ENCODE measurements around the gene FGFBP1. TPM values are rescaled to one million over a fixed set of nuclear protein-coding genes. Genes with fewer than 3 reads are reported as not detected.

The FGFBP1 gene
- polyA plus RNA-seq, 1 experiment = not detected

DNA sequence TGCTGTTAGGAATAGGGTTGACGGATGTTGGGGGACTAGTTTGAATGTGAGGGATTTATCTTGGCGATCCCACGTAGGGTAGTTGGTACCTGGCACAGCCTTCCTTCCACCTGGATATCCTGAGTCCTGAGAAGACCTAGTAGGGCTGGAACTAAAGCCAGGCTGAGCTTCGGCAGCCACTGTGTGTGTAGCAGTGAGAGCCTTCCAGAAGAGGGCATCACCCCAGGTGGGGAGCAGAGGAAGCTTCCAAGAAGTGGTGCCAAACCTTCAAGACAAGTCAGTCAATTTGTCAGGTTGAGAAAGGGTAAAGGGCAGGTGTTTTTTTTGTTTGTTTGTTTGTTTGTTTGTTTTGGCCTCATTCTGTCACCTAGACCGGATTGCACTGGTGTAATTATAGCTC lies 25.6 kb upstream of the FGFBP1 start:
- Histone ChIP-seq H3K36me3 (ENCODE audit: control insufficient read depth, insufficient read depth, low read length) (no peaks in the 10 kb centered on the region), H3K4me3 (ENCODE audit: low read depth, low read length) (no peak overlapping the region), H3K27me3 (ENCODE audit: control insufficient read depth, insufficient read depth, low read length) (peaks cover 6% of the 10 kb centered on the region)
- no peak for TF ChIP-seq CTCF (IDR thresholded peaks at IDR 0.05; ENCODE audit: insufficient read depth, low read depth, low read length)
- ChIA-PET CTCF (interaction anchor here (0.6 to 4.4 kb wide), 9 partner anchors 8 to 159 kb away, joined by 3 to 38 read pairs (median 3); no protein-coding TSS in a partner anchor), POLR2A (no interaction called here)
- DNase-seq (ENCODE audit: low read depth) = no peak

GRCh38 chr4:15963576-15963975 lies 25.0 kb upstream of the FGFBP1 start:
- no peak for TF ChIP-seq CTCF (IDR thresholded peaks at IDR 0.05; ENCODE audit: insufficient read depth, low read depth, low read length)
- Histone ChIP-seq H3K27me3 (ENCODE audit: control insufficient read depth, insufficient read depth, low read length) (peaks cover 6% of the 10 kb centered on the region), H3K4me3 (ENCODE audit: low read depth, low read length) (no peak overlapping the region), H3K36me3 (ENCODE audit: control insufficient read depth, insufficient read depth, low read length) (no peaks in the 10 kb centered on the region)
- no peak for DNase-seq (ENCODE audit: low read depth)
- ChIA-PET POLR2A (no interaction called here), CTCF (interaction anchor here (0.6 to 4.4 kb wide), 9 partner anchors 23 to 301 kb away, joined by 3 to 38 read pairs (median 4); no protein-coding TSS in a partner anchor)

- TF ChIP-seq CTCF (IDR thresholded peaks at IDR 0.05; ENCODE audit: insufficient read depth, low read depth, low read length) = peak; percentile 58
- CTCF ChIA-PET = interaction anchor here (0.6 to 4.4 kb wide), 10 partner anchors 23 to 301 kb away, joined by 3 to 38 read pairs (median 4); no protein-coding TSS in a partner anchor
These were observed 24.5 kb upstream of the FGFBP1 start, which contains the start of gene FGFBP2 for GRCh38 chr4:15963001-15963451. Gene FGFBP2, minus strand, starts transcription at chr4:15963175. Its CDS starts 46 bp downstream, at chr4:15963129.

DNA sequence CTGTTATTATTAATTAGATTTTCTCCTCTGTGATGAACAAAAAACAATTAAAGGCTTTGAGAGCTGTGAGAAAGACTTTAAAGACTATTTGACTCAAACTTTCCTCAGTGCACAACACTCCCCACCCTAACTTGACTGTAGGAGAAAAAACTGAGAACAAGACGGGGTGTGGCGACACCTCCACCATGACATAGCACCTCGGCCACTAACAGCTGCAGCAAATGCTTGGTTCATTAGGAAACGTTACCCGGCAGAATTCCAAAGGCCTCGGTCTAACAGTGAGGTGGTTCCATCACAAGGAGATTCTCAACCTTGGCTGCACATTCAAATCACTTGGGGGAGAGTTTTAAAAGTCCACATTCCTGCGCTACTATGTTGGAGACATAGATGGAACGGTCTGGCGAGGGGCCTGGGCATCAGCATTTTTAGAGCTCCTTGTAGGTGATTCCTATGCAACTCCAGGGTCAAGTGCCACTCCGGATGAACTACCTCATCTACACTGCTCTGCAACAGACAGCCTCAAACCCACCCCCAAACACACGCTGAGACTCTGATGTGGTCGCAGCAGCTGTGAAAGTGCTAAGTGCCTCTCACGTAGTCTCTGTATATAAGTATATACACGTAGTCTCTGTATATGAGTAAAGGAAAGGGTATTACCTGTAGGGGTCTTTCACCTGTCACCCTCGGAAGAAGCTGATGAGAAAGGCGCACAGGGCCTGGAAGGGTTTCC lies 23.4 kb upstream of the FGFBP1 start:
- TF ChIP-seq CTCF (IDR thresholded peaks at IDR 0.05; ENCODE audit: insufficient read depth, low read depth, low read length) = no peak
- ChIA-PET CTCF (interaction anchor here (0.6 to 4.4 kb wide), 7 partner anchors 24 to 302 kb away, joined by 3 to 38 read pairs (median 4); no protein-coding TSS in a partner anchor), POLR2A (no interaction called here)
- DNase-seq (ENCODE audit: low read depth) = no peak
- Histone ChIP-seq H3K4me3 (ENCODE audit: low read depth, low read length) (no peak overlapping the region), H3K27me3 (ENCODE audit: control insufficient read depth, insufficient read depth, low read length) (peaks cover 6% of the 10 kb centered on the region), H3K36me3 (ENCODE audit: control insufficient read depth, insufficient read depth, low read length) (no peaks in the 10 kb centered on the region)

More at GRCh38 chr4:15963001-15963451, 24.5 kb upstream of the FGFBP1 start, which contains the start of gene FGFBP2:
- DNase-seq (ENCODE audit: low read depth) = no peak
- no peaks in the 10 kb centered on the region for H3K36me3 ChIP-seq (ENCODE audit: control insufficient read depth, insufficient read depth, low read length)
- H3K27me3 ChIP-seq (ENCODE audit: control insufficient read depth, insufficient read depth, low read length) = peaks cover 6% of the 10 kb centered on the region
- POLR2A ChIA-PET = no interaction called here
- no peak within 1 kb of the TSS for H3K4me3 ChIP-seq (ENCODE audit: low read depth, low read length)

DNA sequence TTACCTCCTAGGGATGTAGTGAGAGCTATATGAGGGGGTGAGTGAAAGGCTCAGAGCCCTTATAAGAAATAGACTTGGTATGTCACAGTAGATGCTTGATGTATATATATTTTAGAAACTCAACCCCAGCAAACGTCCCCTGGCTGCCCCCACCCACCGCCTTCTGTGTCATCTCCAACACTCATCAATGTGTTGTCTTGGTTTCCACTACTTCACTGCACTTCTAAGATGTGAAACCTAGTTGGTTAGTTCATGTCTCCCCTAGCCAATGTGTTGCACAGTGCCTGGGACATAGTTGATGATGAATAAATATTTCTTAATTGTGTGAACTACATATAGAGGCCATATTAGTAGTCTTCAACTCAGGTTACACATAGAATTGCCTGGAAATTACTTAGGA lies 20.0 kb upstream of the FGFBP1 start:
- CTCF ChIA-PET = interaction anchor here (0.6 to 1.7 kb wide), 7 partner anchors 17 to 479 kb away, joined by 3 to 18 read pairs (median 4); no protein-coding TSS in a partner anchor

More for the DNA sequence above, 20.0 kb upstream of the FGFBP1 start:
- POLR2A ChIA-PET = no interaction called here
- no peak for DNase-seq (ENCODE audit: low read depth)
- Histone ChIP-seq H3K27me3 (ENCODE audit: control insufficient read depth, insufficient read depth, low read length) (peaks cover 8% of the 10 kb centered on the region), H3K36me3 (ENCODE audit: control insufficient read depth, insufficient read depth, low read length) (no peaks in the 10 kb centered on the region), H3K4me3 (ENCODE audit: low read depth, low read length) (no peak overlapping the region)
- TF ChIP-seq CTCF (IDR thresholded peaks at IDR 0.05; ENCODE audit: insufficient read depth, low read depth, low read length) = no peak

Data from BJ (cell line).